Suprapubic skin (tissue), 4 donors: Measurements from ENCODE around the gene PLPP7.

ENCODE experiments used
- EP300 ChIP-seq: sonication (generic); formaldehyde crosslinking; IDR thresholded peaks from one replicate; pipeline ENCODE4 v1.6.1; 2017; ENCODE audit warnings: antibody characterized with exemption
- POLR2A ChIP-seq, 2 donors: fragments of 450-650 bp; IDR thresholded peaks; one replicate each; pipeline ENCODE4 v1.6.1; 2017; ENCODE audit warnings: antibody characterized with exemption in 2 of 2, mild to moderate bottlenecking in 2 of 2, moderate library complexity in 2 of 2
- POLR2AphosphoS5 ChIP-seq, 3 donors: sonication (generic); formaldehyde crosslinking; IDR thresholded peaks; one replicate each; pipeline ENCODE4 v1.6.1; 2017; ENCODE audit warnings: antibody characterized with exemption in 3 of 3
- TF ChIP-seq, protein P1 (sequence below), 2 donors: fragments of 200-600 bp in 1 of 2; fragments of 450-650 bp in 1 of 2; sonication (generic) in 1 of 2; IDR thresholded peaks; one replicate each; pipeline ENCODE4 v1.5.1; 2016 to 2019; ENCODE audit warnings: antibody characterized with exemption in 2 of 2, mild to moderate bottlenecking in 1 of 2, moderate library complexity in 1 of 2

DNA sequence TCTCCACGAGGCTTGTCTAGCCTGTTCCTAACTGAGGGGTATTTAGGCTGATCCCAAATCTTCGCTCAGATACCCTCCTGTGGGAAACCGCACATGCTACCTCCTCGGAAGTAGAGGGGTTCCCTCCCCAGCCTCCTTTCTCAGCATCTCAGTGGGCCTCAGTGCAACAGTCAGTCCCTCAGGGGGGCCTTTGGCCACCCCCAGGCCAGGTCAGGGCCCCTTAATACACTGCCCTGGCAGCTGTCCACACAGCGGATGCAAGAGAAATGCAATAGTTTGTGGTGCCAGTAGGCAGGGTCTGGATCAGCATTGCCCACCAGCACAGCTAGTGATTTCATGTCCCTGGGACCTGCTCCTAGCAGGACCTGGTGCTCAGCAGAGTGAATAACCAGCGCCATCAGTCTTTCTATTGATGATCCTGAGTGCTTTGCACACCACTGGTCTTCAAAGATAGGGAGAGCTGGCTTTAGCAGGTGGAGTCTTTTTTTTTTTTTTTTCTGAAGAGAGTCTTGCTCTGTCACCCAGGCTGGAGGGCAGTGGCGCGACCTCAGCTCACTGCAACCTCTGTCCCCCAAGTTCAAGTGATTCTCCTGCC is 7.5 kb downstream of the PLPP7 start:
- TF ChIP-seq, protein P1, sequence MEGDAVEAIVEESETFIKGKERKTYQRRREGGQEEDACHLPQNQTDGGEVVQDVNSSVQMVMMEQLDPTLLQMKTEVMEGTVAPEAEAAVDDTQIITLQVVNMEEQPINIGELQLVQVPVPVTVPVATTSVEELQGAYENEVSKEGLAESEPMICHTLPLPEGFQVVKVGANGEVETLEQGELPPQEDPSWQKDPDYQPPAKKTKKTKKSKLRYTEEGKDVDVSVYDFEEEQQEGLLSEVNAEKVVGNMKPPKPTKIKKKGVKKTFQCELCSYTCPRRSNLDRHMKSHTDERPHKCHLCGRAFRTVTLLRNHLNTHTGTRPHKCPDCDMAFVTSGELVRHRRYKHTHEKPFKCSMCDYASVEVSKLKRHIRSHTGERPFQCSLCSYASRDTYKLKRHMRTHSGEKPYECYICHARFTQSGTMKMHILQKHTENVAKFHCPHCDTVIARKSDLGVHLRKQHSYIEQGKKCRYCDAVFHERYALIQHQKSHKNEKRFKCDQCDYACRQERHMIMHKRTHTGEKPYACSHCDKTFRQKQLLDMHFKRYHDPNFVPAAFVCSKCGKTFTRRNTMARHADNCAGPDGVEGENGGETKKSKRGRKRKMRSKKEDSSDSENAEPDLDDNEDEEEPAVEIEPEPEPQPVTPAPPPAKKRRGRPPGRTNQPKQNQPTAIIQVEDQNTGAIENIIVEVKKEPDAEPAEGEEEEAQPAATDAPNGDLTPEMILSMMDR (IDR thresholded peaks at IDR 0.05), result no peak
- TF ChIP-seq POLR2A (IDR thresholded peaks at IDR 0.05), result no peak
- TF ChIP-seq EP300, result no peak
- TF ChIP-seq POLR2AphosphoS5 (IDR thresholded peaks at IDR 0.05), result no peak
